Stimulated activated CD8-positive, alpha-beta memory T cell treated with anti-CD3 and anti-CD28 coated beads, Interleukin-7, amount 100 ng/mL, for 48 hours (primary cell): ENCODE measurements around the gene OPTN.
"Not testable (repeated sequence)": the region's sequence is repeated elsewhere in the genome, so short reads cannot be mapped to it uniquely, and the experiment has no call there.

Experiments used
- DNase-seq, 2 donors: peaks; one replicate each; pipeline ENCODE4 v3.0.0-alpha.2; 2020; ENCODE audit warnings: low read depth in 1 of 2; ENCODE audit errors: extremely low read depth in 1 of 2

Gene OPTN

DNA sequence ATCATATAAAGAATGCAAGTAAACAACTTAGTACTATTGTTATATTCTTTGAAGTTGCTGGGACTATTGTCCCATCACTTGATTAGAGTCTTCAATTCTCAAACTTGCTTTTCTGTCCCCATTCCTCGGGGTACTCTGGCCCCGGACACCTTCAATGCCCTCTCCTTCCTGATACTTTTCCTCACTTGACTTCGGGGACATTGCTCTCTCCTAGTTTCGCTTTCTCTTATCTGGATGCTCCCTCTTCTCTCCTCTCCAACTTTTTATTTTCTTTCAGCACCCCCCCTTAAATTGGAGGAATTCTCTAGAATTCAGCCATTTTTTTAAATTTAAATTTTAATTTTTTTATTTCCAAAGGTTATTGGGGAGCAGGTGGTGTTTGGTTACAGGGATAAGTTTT lies 10.6 kb upstream of the OPTN start:
- DNase-seq, result no peak

DNA sequence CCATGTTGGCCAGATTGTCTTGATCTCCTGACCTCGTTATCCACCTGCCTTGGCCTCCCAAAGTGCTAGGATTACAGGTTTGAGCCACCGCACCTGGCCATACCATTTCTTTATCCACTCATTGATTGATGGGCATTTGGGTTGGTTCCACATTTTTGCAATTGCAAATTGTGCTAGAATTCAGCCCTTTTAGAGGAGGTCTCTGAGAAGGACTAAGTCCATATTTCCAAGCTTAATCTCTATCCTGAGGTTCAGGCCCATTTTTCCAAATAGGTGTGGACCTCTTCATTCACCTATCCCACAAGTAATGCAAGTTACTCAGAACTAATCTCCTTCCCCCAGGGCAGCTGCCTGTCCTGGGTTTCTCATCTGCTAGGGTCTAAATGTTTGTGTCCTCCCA lies 9.7 kb upstream of the OPTN start:
- DNase-seq, result no peak

DNA sequence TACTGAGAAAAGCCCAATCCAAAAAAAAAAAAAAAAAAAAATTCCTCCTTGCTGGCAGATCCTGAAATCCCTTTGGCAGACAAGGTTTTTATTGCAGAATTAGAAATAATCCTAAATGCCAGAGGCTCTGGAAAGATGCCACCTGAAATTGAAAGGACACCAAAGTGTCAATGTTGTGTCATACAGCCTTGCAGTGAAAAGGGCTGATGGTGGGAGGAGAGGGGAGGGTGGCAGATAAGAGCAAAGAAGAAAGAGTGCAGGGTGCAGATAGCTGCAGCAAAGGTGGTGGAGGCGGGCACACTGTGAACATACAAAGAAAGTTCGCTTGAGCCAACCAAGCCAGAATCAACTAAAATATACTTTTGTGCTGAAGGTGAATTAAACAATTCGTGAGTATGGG lies 8.2 kb upstream of the OPTN start:
- no peak for DNase-seq

DNA sequence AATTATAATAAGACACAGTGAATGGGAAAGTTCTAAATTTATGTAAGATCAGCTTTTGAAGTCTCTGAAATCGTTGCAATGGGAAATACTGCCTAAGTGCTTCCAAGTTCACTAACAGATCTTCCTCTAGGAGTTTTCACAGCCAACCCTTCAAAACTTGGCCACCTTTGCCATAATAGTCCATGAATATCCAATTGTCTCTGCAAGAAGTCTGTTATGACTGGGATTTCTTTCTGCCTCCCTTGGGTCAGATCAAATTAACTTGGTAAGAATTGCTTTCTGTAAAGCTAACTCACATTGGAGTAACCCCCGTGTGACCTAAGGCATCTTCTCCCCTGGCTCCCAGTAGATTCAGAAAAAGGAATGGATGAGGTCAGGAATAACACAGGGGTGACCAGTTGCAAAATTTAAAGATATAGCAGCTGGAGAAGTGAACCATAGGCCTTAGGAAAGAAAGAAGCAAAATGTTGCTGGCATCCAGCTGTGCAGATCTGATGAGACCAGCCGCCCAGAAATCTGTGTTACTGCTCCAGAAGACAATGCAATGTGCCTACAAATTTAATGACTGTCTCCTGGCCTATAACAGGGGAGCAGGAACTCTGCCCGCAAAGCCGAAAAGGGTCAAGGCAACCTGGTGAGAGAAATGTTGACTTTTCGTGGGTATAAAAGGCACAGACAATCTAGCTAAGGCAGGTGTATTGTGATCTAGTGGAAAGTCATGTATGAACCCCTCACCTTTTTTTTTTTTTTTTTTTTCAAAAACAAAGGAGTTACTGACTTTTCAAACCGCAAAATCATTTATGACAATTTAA lies 7.5 kb upstream of the OPTN start:
- DNase-seq, result no peak

DNA sequence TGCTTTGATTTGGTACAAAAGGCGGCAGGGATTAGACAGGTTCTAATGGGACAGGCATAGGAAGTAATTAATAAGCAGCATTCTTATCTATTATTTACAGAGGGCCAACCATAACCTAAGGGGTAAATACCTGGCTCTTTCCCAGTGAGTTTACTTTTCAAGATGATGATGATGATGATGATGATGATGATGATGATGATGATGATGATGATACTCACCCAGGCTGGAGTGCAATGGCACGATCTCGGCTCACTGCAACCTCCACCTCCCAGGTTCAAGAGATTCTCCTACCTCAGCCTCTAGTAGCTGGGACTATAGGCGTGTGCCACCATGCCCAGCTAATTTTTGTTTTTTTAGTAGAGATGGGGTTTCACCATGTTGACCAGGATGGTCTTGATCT lies 5.9 kb upstream of the OPTN start:
- not testable (repeated sequence) for DNase-seq

DNA sequence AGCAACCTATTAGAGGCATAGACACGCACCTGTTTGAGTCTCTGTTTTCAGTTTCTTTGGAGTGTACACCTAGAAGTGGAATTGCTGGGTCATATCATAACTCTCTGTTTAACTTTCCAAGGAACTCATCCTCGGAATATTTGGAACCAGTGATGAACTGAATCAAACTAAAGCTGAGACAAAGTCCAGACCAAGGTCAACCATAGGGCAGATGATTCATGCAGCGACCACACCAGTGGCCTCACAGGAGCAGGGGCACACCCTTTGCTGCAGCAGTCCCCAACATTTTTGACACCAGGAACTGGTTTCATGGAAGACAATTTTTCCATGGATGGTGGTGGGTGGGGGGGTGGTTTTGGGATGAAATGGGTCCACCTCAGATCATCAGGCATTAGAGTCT lies 4.9 kb upstream of the OPTN start:
- DNase-seq, result no peak

DNA sequence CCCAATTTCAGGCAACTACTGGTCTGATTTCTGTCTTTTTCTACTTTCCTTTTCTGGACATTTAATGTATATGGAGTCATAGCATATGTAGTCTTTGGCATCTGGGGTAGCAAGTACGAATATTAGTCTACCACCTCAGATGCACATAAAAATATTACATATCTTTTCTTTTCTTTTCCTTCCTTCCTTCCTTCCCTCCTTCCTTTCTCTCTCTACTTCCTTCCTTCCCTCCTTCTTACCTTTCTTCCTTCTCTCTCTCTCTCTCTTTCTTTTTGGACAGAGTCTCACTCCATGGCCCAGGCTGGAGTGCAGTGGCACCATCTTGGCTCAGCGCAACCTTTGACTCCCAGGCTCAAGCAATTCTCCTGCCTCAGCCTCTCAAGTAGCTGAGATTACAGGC lies 4.0 kb upstream of the OPTN start:
- DNase-seq, result no peak

DNA sequence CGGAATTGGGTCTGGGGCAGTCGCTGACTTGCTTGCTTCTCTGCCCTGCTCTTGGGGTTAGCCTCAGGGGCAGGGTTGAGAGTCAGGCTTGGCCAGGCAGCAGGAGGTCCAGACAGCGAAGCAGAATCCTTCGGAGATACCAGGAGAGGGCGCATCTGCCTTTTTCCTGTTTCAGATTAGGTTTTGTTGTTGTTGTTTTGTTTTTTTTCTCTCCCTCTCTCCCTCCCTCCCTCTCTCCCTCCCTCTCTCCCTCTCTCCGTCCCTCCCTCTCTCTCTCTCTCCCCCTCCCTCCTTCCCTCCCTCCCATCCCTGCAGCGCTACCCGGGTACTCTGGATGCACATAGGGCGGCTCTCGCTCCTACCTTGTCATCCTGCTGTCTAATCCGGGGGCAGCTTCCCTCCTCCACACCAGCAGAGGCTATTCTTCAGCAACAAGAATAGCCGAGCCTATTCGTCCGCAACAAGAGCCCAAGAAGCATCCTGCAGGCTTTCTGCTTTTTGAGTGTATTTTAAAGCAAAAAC lies 758 bp upstream of the OPTN start:
- DNase-seq, result no peak

DNA sequence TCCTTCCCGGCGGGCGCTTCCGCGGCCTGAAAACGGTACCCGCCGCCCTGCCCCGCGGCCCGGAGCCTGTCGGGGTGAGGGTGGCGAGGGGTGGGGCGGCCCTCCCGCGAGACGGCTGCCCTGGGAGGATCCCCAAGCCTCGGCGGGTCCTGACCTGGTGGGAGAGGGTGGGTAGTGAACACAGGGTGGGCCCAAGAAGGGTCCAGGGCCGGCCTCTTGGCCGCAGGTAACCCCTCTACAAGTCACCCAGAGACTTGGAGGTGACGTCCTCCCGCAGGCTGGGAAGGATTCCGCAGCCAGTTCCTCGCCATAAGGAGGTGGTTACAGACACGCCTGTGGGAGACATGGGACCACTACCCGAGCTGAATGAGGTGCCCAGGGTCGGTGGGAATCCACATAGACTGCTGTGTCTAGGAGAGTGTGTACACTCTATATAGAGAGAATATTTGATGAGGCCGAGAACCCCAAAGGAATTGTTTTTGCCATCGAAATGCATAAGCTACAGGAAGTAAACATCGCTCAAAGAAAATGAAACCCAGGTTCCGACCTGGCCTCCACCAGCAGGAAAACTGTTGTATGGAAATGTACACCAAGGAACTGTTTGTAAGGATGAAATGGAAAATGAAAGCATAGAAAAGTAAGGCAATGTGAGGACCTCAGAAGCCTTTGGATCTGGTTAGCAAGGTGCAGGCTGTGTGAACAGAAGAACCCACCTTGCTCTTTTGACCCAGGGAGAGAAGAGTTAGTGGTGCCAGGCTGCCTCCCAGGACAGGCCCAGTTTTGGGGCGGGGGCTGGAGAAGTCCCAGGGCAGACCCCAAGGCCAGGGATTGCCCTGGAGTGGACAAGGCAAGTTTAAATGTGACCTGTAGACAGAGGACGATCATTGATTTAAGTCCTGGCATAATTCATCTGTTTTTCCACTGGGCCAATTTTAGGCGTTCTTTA lies 659 bp downstream of the OPTN start:
- no peak for DNase-seq

DNA sequence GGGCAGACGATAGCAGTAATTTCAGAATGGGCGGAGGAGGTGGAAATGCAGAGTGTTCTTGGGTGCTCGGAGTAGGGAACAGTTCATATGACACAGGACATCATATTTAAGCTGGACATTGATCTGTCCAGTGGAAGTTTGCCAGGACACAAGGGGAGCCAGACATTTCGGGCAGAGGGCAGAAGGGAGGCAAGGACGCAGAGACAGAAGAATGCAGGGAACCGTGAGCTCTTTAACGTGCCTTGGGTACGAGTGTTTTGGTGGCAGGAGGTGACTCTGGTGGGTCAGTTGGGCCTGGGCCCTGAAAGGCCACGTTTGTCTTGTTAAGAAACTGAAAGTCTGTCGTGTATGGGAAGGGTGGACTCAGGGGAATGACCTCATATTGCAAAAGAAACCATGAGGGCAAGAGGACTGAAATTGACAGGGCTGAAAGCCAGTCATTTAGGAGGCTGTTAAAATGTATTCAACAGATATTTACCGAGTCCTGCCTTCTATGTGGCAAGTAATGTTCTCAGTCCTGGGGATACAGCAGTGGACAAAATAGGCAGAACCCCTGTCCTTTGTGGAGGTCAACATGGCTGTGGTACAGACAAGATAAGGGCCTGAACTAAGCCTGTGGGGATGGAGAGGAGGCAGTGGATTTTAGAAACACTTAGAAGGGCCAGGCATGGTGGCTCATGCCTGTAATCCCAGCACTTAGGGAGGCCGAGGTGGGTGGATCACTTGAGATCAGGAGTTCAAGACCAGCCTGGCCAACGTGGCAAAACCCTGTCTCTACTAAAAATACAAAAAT lies 2.2 kb downstream of the OPTN start:
- no peak for DNase-seq

DNA sequence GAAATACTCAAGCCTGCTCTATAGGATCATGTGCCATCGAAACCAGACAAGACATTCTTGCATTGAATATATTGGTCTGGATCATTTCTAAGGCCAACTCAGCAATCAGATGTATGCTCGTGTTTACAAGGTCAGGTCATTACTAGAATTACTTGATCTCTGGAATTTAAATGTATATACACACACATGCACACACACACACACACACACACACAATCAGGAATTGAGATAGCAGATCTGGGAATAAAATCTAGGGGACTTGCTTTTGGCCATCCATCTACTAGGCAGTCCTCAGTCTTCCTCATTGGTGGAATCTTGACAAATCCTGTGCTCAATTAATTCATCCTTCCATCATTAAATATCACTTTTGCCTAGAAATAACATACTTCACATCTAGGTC lies 3.6 kb downstream of the OPTN start:
- DNase-seq, result no peak

DNA sequence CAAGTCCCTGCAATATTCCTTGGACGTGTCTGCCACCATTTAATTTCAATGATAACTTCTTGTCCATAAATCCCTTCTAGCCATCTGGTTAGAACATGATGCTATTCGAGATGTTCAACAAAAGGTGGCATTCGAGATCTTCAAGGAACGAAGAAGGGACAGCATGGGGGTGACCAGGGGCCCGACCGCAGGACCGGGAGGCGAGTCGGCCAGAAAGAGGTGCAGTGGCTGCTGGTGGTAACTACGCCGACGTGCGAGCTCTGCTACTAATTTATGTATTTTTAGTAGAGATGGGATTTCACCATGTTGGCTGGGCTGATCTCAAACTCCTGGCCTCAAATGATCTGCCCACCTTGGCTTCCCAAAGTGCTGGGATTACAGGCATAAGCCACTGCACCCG lies 4.7 kb downstream of the OPTN start:
- no peak for DNase-seq

DNA sequence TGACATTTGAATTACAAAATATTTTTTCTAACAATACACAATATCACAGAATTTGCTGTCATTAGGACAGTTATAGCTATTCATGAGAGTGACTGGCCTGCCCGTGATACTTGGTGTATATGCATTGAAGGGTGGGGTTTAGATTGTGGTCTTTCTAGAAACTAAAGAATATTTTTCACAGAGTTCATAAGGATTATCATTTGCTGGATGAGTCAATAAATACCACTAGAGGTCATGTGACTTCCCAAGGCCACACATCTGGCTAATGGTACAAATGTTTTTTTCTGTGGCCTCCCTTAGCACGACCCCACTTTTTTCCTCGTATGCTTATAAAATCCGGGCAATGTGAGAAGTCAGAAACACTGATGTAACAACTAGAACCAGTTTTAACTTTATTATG lies 5.2 kb downstream of the OPTN start:
- no peak for DNase-seq

DNA sequence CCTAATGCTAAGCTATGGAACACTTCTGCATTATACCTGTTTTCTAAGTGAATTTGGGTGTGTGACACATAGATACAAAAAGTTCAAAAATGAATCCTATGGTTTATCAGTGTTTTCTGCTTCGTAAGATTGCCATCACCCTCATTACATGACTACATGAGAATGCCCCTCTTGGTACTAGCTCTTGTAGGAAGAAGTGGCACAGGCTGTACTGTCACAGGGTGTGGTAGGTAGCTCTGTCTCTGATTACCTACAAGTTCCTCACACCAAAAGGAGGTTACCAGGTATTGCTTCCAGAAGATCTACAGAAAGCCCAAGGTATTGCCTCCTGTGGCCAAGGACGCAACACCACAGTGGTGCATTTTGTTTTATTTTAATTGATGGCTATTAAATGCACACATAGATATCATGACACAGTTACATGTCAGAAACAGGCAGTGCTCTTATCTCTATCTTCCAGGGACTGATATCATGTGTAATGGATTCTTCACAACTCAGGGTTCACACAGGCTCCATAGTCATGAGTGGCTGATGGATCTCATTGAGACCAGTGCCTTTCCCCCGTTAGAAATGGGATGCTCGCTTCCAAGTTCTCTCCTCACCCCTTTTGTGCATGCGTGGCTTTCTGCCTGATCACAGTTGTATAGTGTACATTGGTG lies 6.6 kb downstream of the OPTN start:
- DNase-seq, result no peak

DNA sequence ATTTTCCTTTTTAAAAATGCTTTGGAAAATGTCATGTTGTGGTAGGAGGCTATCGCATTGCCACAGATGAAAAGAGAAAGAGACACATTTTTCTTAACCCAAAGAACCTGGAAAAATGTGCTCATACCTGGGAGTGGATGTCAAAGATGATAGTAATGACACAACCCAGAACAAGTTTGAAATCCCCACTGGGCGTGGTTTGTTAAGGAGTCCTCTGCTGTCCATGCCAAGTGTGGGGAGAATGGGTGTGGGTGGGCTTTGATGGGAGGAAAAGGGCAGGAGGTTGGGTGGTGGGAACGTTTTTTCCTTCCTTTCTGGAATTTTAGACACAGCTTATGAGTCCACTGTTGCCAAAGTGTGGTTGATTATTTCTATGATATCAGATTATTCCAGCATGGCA lies 10.9 kb downstream of the OPTN start:
- no peak for DNase-seq

DNA sequence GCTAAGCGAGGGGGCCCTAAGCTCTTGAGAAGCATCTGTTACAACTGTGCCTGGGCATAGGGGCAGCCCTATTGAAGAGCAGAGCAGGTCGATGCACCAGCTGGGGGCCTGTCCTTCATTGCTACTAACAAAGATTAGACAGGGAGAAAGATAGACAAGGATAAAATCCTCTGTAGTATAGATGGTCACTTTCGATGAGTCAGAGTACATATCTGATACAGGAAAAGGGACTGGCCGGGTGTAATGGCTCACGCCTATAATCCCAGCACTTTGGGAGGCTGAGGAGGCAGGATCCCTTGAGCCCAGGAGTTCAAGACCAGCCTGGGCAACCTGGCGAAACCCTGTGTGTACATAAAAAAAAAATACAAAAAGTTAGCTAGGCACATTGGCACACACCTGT lies 13.6 kb downstream of the OPTN start:
- DNase-seq, result no peak

DNA sequence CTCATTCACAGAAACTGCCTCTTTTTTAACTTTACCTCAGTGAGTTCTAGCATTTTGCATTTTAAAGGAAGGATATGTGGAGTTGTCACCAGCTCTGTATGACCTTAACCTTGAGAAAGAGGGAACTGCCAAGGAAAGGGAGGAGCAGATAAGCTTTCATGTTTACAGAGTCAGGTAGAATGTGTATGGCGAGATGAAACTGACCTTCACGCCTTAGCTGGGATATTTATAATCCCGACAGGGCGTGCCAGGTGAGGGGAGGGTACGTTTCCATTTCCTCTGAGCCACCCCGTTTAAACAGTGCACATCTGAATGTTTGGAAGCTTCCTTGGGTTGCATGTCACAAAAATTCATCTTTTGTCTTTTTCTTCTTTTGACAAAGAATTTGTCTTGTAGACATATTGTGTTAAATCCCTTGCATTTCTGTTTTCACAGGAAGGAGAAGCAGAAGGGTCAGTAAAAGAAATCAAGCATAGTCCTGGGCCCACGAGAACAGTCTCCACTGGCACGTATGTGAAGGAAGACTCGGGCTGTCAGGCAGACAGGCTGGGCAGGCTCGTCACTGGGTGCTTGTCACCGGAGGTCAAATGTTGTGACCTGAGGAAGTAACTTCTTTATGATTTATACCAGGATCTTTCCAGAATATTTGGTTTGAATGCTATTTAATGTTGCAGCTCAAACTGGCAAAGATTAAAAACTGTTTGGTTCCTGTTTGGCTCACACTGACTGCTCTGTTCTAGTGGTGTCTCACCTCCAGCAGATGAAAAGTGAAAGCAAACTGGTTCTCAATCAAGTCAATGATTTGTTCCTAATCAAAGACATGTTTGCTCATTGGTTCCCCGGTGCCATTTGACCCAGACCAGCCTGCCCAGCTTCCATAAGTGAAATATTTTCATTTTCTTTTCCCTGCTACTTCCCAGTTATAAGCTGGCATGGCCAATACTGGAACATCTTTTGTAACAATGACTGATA lies 16.2 kb downstream of the OPTN start:
- DNase-seq, result no peak

DNA sequence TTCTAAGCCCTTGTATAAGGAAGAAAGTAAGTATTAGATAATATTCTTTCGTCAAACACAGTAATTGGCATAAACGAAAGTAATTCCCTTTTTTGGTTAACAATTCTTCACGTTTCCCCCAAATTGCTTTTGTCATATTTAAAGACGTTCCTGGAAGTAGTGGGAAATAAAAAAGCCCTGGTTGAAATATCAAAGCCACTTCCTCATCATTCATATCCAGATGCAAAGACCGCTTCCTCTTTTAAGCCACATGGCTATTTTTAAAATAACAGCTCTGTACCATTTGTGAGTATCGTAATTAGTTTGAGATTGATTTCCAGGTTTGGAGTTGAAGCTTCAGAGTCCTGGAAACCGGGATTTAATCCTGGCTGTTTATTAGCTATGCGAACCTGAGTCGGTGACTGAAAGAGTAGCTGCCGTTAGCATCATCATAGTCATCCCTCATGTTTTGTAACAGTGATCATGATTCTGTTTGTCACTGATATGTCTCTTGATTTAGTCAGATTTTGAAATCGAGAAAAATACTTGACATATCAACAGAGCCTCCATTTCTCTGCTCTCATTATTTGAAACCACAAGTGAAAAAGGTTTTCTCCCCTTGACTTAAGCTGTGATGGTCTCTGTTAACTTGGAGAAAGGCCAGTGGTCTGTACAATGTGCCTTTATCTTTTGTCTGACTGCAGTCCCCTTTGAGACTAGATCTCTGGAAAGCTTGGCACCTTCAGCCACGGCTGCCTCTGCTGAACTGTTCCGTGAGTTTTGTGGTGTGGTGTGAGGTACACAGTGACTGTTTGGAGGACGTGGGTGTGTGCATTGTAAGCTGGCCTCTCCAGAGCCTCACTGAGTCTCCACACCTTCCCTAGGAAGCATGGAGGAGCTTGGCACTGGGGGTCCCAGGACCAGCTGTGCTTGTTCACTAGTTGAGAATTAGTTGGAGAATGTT lies 18.1 kb downstream of the OPTN start:
- no peak for DNase-seq
